Measurements from ENCODE around the gene RALGAPA2.

Gene RALGAPA2

DNA sequence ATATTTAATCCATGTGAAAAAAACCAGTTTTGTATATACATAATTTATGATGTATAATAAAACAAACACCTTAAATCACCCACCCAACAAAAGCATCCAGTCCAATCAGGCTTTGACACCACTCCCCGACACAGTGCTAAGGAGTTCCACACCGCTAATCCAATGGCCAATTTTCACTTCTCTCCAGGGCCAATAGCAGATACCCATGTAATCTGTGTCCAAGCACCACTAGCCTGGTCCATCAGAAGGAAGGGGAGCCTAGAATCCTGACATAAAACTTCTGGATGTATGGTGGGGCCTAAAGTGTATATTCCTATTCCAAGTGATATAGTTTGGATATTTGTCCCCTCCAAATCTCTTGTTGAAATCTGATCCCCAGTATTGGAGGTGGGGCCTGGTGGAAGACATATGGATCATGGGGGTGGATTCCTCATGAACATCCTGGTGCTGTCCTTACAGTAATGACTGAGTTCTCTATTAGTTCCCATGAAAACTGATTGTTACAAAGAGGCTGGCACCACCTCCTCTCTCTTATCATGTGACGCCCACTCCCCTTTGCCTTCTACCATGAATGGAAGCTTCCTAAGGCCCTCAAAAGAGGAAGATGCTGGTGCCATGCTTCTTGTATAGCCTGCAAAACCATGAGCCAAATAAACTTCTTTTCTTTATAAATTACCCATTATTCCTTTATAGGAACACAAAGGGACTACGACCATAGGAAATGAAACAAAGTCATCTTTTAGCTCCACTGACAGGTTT is 20.8 kb downstream of the RALGAPA2 start:
- CTCF ChIA-PET, result interaction anchor here (0.5 kb wide), 1 partner anchor 725 kb away, joined by 4 read pairs; no protein-coding TSS in a partner anchor
- no peak for DNase-seq (ENCODE audit: extremely low spot score)
- no peak for TF ChIP-seq BHLHE40 (IDR thresholded peaks at IDR 0.05; ENCODE audit: borderline replicate concordance)
- TF ChIP-seq ARNT (IDR thresholded peaks at IDR 0.05), result no peak
- POLR2A ChIA-PET, result no interaction called here

DNA sequence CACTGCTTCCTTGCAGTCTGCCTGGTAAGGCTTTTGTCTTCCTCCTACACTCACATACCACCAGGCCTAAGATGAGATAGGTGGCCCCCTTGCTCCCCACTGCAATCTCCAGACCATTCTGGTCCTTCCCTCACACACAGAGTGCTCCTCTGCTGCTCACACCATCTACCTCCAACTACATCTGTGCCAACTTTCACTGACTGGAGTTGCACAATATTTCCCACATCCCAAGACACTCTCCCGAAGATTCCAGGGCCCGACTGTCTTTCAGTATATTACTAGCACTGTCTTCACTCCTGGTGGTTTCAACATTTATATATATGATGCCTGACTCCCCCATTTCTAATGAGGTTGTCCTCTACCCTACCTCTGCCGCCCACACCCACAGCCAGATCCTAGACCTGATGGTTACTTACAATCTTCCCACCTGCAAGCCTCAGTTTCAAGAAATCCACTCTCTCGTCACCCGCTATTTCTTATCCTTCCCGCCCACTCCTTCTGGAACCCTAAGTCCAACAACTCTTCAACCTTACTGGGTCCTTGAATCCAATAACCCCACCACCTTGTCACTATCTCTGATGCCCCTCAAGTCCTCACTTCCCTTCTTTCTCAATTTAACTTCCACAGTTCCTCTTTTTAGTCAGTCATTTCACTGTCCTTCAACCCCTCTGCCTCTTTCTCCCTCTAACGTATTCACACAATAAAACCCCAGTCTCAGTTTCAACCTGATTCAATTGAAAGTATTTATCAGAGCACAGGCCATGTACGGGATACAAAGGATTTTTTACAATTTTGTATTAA is 21.6 kb downstream of the RALGAPA2 start:
- no peak for DNase-seq (ENCODE audit: extremely low spot score)
- TF ChIP-seq SP1 (IDR thresholded peaks at IDR 0.05), result no peak
- no peak for TF ChIP-seq SUZ12 (IDR thresholded peaks at IDR 0.05)
- TF ChIP-seq FOXA1 (IDR thresholded peaks at IDR 0.05), result no peak
- TF ChIP-seq LEF1 (IDR thresholded peaks at IDR 0.05; ENCODE audit: borderline replicate concordance), result no peak
- TF ChIP-seq, protein P1, sequence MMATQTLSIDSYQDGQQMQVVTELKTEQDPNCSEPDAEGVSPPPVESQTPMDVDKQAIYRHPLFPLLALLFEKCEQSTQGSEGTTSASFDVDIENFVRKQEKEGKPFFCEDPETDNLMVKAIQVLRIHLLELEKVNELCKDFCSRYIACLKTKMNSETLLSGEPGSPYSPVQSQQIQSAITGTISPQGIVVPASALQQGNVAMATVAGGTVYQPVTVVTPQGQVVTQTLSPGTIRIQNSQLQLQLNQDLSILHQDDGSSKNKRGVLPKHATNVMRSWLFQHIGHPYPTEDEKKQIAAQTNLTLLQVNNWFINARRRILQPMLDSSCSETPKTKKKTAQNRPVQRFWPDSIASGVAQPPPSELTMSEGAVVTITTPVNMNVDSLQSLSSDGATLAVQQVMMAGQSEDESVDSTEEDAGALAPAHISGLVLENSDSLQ (IDR thresholded peaks at IDR 0.05), result no peak
- no peak for TF ChIP-seq FOXM1 (IDR thresholded peaks at IDR 0.05; ENCODE audit: borderline replicate concordance)
- TF ChIP-seq L3MBTL2 (conservative IDR thresholded peaks at IDR 0.05), result no peak
- TF ChIP-seq FOXK2 (IDR thresholded peaks at IDR 0.05), result no peak
- TF ChIP-seq ELF4 (IDR thresholded peaks at IDR 0.05), result no peak
- no peak for TF ChIP-seq ZNF384 (IDR thresholded peaks at IDR 0.05)
- no peak for TF ChIP-seq ARNT (IDR thresholded peaks at IDR 0.05)
- no peak for TF ChIP-seq BHLHE40 (IDR thresholded peaks at IDR 0.05; ENCODE audit: borderline replicate concordance)
- ChIA-PET POLR2A (no interaction called here), CTCF (no interaction called here)

DNA sequence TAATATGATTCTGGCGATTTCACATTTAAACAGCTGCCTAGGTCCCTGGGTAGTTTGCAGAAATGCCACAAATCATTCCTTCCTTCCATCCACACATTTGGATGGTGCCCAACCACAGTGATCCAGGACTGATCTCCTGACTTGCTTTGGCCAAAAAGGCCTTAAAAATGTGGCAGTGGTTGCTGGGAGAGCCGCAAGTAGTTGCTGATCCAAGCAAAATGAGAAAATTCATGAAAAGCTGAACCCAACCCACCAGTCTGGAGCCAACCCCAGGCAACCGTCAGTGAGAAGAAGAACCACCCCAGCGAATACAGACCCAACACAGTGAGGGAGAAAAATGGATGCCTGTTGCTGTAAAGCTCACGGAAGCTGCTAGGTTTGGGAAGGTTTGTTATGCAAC is 25.1 kb downstream of the RALGAPA2 start:
- no peak for DNase-seq (ENCODE audit: extremely low spot score)
- ChIA-PET CTCF (no interaction called here), POLR2A (no interaction called here)
- no peak for TF ChIP-seq ELF4 (IDR thresholded peaks at IDR 0.05)

DNA sequence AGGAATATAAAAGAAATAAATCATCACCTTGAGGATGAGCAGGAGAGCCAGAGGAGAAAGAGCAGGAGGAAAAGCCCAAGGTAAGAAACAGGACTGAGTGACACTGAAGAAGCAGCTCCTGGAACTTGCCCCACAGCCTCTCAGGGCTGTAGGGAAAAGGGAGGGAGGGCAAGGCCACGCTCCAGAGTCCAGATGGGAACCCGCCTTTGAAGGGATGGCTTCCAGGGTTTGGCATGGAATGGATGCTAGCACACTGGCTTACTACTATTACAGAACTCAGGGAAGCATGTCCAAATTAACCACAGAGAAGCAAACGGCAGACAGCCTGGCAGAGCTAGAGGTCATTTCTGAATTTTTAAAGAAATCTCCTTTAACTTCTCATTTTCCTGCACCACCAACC is 26.8 kb downstream of the RALGAPA2 start:
- POLR2A ChIA-PET, result interaction anchor here (0.7 kb wide), 1 partner anchor 11 kb away, joined by 3 read pairs; no protein-coding TSS in a partner anchor
- CTCF ChIA-PET, result interaction anchor here (0.8 kb wide), 1 partner anchor 11 kb away, joined by 3 read pairs; no protein-coding TSS in a partner anchor
- TF ChIP-seq FOXK2 (IDR thresholded peaks at IDR 0.05) (no peak), LEF1 (IDR thresholded peaks at IDR 0.05; ENCODE audit: borderline replicate concordance) (no peak), TARDBP (IDR thresholded peaks at IDR 0.05) (no peak), BHLHE40 (IDR thresholded peaks at IDR 0.05; ENCODE audit: borderline replicate concordance) (no peak), CTBP1 (IDR thresholded peaks at IDR 0.05; ENCODE audit: borderline replicate concordance) (no peak), ELF4 (IDR thresholded peaks at IDR 0.05) (no peak), FOXA1 (IDR thresholded peaks at IDR 0.05) (no peak), SUZ12 (IDR thresholded peaks at IDR 0.05) (no peak), ARNT (IDR thresholded peaks at IDR 0.05) (no peak), ZNF384 (IDR thresholded peaks at IDR 0.05) (no peak), NFRKB (IDR thresholded peaks at IDR 0.05) (no peak), L3MBTL2 (conservative IDR thresholded peaks at IDR 0.05) (no peak), SP1 (IDR thresholded peaks at IDR 0.05) (no peak), FOXM1 (IDR thresholded peaks at IDR 0.05; ENCODE audit: borderline replicate concordance) (no peak)
- DNase-seq (ENCODE audit: extremely low spot score), result no peak

DNA sequence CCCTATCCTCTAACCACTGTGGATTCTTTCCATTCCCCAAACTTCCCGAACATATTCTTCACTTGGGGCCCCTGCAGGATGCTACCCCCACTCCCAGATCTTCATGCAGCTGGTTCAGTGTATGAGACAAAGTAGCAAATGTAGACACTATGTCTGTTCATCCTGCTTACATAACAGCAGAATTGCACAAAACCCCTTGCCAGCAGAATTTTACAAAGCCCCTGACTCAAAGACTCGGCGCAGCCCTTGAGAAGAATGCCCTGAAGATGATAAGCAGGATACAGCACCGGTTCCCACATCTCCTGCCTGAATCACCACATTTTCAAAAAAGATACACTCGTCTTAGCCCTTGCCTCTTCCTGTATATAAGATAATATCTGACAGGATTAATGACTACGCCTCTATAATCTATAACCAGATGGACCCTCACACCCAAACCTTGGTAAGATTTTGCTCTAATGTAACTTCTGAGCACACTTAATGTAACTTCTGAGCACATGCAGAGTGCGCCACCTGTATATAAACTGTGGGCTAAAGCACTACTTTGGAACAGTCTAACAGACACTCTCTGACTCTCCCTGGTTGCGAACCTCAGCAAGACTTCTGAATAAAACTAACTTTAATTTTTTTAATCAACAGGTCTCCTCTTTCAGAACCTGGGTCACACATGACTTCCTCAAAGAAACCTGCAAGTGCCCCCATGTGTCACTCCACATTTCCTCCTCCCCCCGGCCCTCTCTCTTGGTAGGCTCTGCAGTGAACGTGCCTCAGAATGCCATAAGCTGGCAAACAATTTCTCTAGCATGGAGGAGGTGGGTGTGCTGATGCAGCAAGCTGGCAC is 28.7 kb downstream of the RALGAPA2 start:
- ChIA-PET CTCF (interaction anchor here (0.6 kb wide), 1 partner anchor 11 kb away, joined by 3 read pairs; no protein-coding TSS in a partner anchor), POLR2A (no interaction called here)
- TF ChIP-seq SP1 (IDR thresholded peaks at IDR 0.05), result no peak
- DNase-seq (ENCODE audit: extremely low spot score), result no peak

DNA sequence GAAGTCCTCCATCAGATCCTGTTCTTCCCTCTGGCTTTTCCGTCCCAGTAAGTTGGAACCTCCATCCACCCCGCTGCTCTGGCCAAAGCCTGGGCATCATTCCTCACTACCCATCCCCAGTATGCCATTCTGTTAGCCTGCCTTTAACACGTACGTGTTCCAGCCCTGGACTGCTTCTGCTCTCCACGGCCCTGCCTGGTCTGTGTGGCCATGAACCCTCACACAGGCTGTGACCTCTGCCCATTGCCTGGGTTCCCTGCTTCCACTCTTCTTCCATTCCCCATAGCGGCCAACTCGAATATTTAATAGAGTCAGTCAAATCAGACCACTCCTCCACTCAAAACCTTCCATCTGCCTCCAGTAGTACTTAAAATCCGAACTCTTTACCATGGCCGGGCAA is 29.4 kb downstream of the RALGAPA2 start:
- CTCF ChIA-PET, result no interaction called here
- no peak for DNase-seq (ENCODE audit: extremely low spot score)
- TF ChIP-seq HDGF (IDR thresholded peaks at IDR 0.05; ENCODE audit: borderline replicate concordance), result no peak
- POLR2A ChIA-PET, result no interaction called here

DNA sequence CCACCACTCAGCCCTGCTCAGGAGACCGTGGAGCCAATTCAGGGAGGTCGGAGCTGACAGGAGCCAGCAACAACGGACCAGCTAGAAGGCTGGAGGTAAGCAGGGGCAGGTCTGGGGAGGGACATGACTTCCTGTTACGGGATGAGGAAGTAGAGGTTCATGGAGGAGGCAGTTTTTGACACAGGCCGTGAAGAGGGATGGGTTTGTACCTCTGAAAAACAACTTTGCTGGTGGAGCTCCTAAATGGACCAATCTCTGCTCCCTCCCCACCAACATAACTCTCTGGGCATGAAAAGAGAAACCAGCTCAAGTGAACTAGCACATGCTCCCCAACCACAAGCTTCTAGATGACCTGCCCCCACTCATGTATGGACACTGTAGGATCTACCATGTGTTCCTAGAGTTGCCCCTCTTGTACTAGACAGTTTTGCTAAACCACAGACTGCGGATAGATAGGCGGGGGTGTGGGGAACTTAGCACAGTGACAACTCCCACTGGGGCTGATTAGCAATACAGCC is 31.4 kb downstream of the RALGAPA2 start:
- no peak for DNase-seq (ENCODE audit: extremely low spot score)
- CTCF ChIA-PET, result interaction anchor here (0.6 kb wide), 1 partner anchor 41 kb away, joined by 3 read pairs; no protein-coding TSS in a partner anchor
- TF ChIP-seq ZNF384 (IDR thresholded peaks at IDR 0.05), result no peak
- no peak for TF ChIP-seq NFRKB (IDR thresholded peaks at IDR 0.05)
- TF ChIP-seq, protein P1 (IDR thresholded peaks at IDR 0.05), result no peak
- TF ChIP-seq ARNT (IDR thresholded peaks at IDR 0.05), result no peak
- TF ChIP-seq TARDBP (IDR thresholded peaks at IDR 0.05), result no peak
- no peak for TF ChIP-seq FOXA1 (IDR thresholded peaks at IDR 0.05)
- no peak for TF ChIP-seq SP1 (IDR thresholded peaks at IDR 0.05)
- no peak for TF ChIP-seq HDGF (IDR thresholded peaks at IDR 0.05; ENCODE audit: borderline replicate concordance)
- TF ChIP-seq ELF4 (IDR thresholded peaks at IDR 0.05), result no peak
- TF ChIP-seq BHLHE40 (IDR thresholded peaks at IDR 0.05; ENCODE audit: borderline replicate concordance), result no peak
- TF ChIP-seq LEF1 (IDR thresholded peaks at IDR 0.05; ENCODE audit: borderline replicate concordance), result no peak
- no peak for TF ChIP-seq FOXM1 (IDR thresholded peaks at IDR 0.05; ENCODE audit: borderline replicate concordance)
- TF ChIP-seq L3MBTL2 (conservative IDR thresholded peaks at IDR 0.05), result no peak
- TF ChIP-seq SUZ12 (IDR thresholded peaks at IDR 0.05), result no peak
- TF ChIP-seq FOXK2 (IDR thresholded peaks at IDR 0.05), result no peak
- POLR2A ChIA-PET, result interaction anchor here (1.0 kb wide), 1 partner anchor 32 kb away, joined by 5 read pairs; the partner anchor contains the start of gene RALGAPA2
